NCI-H1930 (cell line): ENCODE results near the gene LAG3.

ENCODE experiments used
- DNase-seq, 2 experiments: peaks; one replicate each; lab custom pipeline; 2025; lab: John Stamatoyannopoulos, UW

LAG3 gene

GRCh38 chr12:6823182-6824084, 51.1 kb downstream of the LAG3 start:
- no peak for DNase-seq

DNA sequence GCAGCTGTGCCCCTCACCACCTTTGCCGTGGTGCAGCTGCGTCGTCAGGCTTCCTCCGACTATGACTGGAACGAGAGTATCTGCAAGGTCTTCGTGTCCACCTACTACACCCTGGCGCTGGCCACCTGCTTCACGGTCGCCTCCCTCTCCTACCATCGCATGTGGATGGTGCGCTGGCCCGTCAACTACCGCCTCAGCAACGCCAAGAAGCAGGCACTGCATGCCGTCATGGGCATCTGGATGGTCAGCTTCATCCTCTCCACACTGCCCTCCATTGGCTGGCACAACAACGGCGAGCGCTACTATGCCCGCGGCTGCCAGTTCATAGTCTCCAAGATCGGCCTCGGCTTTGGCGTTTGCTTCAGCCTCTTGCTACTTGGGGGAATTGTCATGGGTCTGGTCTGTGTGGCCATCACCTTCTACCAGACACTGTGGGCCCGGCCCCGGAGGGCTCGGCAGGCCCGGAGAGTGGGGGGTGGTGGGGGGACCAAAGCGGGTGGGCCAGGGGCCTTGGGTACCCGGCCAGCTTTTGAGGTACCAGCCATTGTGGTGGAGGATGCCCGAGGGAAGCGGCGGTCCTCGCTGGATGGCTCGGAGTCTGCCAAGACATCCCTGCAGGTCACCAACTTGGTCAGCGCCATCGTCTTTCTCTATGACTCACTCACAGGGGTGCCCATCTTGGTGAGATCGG, 51.9 kb downstream of the LAG3 start:
- DNase-seq = no peak

DNA sequence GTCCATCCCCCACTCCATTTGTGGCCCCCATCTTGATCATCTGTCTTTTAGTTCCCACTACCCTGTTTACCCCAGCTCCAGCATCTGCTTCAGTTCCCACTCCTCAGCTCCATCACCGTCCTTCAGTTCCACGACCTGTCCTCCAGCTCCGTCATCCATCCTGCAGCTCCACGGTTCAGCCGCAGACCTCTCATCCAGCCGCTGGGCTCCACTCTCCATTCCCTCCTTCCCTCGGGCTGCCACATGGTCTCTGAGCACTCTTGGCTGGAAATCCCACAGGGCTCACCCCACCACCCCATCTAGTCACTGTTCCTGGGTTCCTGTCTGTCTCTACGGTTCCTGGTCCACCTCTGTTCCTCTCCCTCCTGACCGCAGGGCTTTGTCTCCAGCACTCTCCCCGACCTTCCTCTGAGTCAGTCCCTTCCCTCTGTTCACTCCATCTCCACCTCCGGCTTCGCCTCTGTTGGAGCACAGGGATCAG, 52.6 kb downstream of the LAG3 start:
- peak in 1 of 2 experiments; percentile 41 for DNase-seq

DNA sequence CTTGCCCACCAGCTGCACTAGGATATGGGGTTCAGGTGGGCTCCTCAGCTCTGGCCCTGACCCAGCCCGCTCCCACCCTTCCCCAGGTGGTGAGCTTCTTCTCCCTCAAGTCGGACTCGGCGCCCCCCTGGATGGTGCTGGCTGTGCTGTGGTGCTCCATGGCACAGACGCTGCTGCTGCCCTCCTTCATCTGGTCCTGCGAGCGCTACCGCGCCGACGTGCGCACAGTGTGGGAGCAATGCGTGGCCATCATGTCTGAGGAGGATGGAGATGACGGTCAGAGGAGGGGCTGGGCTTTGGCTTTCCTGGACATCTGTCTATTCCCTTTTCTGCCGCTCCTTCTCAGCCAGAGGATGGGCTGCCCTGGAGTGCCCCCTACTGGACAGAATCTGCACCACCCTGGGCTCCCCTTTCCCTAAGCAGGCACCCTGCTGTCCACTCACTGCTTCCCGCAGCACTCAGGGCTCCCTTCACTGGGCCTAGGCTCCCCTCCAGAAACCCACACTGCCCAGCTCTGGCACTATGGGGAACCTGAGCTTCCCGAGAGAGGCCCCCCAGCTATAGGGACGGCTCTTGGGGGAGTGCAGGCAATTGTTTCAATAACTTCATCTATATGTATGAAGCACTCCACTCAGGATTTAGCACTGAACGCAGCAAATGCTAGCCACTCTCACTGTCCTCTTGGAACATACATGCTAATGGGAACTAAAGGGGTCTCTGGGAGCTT, 53.2 kb downstream of the LAG3 start:
- DNase-seq = peak; percentile 78 to 88

DNA sequence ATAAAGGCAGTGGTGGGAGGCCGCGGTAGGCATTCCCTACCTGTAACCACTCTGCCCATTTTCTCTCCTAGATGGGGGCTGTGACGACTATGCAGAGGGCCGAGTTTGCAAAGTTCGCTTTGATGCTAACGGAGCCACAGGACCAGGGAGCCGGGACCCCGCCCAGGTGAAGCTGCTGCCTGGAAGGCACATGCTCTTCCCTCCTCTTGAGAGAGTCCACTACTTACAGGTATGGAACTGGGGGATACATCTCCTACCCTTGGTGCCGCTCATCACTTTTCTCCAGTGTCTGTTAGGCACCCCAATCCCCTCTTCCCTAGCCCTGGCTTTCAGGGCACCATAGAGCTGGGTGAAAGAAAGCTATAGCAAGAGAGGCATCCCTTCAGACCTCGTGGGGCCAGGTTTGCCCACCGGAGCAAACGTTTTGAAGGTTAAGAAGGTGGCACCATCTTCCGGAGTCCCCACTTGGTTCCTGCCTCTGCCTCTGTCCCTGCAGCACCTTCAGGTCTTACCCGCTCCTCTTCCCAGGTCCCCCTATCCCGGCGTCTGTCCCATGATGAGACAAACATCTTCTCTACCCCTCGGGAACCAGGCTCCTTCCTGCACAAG, 53.9 kb downstream of the LAG3 start:
- no peak for DNase-seq

GRCh38 chr12:6826734-6827436, 54.6 kb downstream of the LAG3 start:
- no peak for DNase-seq

- peak; percentile 61 to 67 for DNase-seq
Observed at GRCh38 chr12:6827437-6827911, 55.2 kb downstream of the LAG3 start.
